H1 (cell line): ENCODE data around the gene CCDC8. TPM values are rescaled to one million over a fixed set of nuclear protein-coding genes. Genes with fewer than 3 reads are reported as not detected.

Experiments used
- JUND ChIP-seq: IDR thresholded peaks from 2 replicates; pipeline ENCODE4 v1.6.1; 2011; ENCODE audit warnings: mild to moderate bottlenecking, improper control_type of control experiment, low read length
- POLR2AphosphoS5 ChIP-seq: IDR thresholded peaks from 2 replicates; pipeline ENCODE4 v1.6.1; 2011; ENCODE audit warnings: low read depth, low read length
- polyA plus RNA-seq, 7 experiments: library from polyadenylated mRNA; depleted of rRNA in 3 of 7; stranded (reverse) in 5 of 7; unstranded in 2 of 7; fragments of >200 nt in 5 of 7; fragments of 200-250 nt in 2 of 7; gene quantifications; 1 replicate in 5 of 7; 2 replicates in 1 of 7; 4 replicates in 1 of 7; pipeline versions ENCODE4 v1.2.1 to v1.2.3, GENCODE V29; 2011 to 2013; ENCODE audit warnings: missing spikeins in 2 of 7, mixed read lengths in 2 of 7
- total RNA-seq: library from RNA; stranded (reverse); fragmentation: NEBNext Ultra II Directional; extraction: Animal tissue kit (Norgen Biotek cat#: 25700); gene quantifications from 2 replicates; pipeline ENCODE4 v1.2.1, GENCODE V29; 2021
- TF ChIP-seq, protein P1 (sequence below): fragments of 300-600 bp; sonication (generic); IDR thresholded peaks from 2 replicates; pipeline ENCODE4 v1.7.1; 2012; ENCODE audit warnings: low read length, moderate library complexity, mild to moderate bottlenecking, inconsistent platforms; ENCODE audit not compliant: insufficient replicate concordance

Gene CCDC8
- total and polyA plus RNA-seq, 2 of the 8 experiments (the other 6 are each of a cell fraction or from before 2014, with no cell fraction given): 4.9 to 13.6 TPM

DNA sequence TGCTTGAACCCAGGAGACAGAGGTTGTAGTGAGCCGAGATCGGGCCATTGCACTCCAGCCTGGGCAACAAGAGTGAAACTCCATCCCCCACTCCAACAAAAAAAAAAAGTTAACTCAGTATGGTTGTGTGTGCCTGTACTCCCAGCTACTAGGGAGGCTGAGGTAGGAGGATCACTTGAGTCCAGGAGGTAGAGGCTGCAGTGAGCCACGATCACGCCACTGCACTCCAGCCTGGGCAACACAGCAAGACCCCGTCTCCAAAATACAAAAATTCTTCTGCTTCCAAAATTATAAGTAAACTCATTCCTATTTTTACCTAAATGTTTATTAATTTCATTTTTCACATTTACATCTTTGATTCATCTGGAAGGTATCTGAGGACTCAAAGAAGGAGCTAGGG lies 43.6 kb upstream of the CCDC8 start (continued):
- TF ChIP-seq, protein P1, sequence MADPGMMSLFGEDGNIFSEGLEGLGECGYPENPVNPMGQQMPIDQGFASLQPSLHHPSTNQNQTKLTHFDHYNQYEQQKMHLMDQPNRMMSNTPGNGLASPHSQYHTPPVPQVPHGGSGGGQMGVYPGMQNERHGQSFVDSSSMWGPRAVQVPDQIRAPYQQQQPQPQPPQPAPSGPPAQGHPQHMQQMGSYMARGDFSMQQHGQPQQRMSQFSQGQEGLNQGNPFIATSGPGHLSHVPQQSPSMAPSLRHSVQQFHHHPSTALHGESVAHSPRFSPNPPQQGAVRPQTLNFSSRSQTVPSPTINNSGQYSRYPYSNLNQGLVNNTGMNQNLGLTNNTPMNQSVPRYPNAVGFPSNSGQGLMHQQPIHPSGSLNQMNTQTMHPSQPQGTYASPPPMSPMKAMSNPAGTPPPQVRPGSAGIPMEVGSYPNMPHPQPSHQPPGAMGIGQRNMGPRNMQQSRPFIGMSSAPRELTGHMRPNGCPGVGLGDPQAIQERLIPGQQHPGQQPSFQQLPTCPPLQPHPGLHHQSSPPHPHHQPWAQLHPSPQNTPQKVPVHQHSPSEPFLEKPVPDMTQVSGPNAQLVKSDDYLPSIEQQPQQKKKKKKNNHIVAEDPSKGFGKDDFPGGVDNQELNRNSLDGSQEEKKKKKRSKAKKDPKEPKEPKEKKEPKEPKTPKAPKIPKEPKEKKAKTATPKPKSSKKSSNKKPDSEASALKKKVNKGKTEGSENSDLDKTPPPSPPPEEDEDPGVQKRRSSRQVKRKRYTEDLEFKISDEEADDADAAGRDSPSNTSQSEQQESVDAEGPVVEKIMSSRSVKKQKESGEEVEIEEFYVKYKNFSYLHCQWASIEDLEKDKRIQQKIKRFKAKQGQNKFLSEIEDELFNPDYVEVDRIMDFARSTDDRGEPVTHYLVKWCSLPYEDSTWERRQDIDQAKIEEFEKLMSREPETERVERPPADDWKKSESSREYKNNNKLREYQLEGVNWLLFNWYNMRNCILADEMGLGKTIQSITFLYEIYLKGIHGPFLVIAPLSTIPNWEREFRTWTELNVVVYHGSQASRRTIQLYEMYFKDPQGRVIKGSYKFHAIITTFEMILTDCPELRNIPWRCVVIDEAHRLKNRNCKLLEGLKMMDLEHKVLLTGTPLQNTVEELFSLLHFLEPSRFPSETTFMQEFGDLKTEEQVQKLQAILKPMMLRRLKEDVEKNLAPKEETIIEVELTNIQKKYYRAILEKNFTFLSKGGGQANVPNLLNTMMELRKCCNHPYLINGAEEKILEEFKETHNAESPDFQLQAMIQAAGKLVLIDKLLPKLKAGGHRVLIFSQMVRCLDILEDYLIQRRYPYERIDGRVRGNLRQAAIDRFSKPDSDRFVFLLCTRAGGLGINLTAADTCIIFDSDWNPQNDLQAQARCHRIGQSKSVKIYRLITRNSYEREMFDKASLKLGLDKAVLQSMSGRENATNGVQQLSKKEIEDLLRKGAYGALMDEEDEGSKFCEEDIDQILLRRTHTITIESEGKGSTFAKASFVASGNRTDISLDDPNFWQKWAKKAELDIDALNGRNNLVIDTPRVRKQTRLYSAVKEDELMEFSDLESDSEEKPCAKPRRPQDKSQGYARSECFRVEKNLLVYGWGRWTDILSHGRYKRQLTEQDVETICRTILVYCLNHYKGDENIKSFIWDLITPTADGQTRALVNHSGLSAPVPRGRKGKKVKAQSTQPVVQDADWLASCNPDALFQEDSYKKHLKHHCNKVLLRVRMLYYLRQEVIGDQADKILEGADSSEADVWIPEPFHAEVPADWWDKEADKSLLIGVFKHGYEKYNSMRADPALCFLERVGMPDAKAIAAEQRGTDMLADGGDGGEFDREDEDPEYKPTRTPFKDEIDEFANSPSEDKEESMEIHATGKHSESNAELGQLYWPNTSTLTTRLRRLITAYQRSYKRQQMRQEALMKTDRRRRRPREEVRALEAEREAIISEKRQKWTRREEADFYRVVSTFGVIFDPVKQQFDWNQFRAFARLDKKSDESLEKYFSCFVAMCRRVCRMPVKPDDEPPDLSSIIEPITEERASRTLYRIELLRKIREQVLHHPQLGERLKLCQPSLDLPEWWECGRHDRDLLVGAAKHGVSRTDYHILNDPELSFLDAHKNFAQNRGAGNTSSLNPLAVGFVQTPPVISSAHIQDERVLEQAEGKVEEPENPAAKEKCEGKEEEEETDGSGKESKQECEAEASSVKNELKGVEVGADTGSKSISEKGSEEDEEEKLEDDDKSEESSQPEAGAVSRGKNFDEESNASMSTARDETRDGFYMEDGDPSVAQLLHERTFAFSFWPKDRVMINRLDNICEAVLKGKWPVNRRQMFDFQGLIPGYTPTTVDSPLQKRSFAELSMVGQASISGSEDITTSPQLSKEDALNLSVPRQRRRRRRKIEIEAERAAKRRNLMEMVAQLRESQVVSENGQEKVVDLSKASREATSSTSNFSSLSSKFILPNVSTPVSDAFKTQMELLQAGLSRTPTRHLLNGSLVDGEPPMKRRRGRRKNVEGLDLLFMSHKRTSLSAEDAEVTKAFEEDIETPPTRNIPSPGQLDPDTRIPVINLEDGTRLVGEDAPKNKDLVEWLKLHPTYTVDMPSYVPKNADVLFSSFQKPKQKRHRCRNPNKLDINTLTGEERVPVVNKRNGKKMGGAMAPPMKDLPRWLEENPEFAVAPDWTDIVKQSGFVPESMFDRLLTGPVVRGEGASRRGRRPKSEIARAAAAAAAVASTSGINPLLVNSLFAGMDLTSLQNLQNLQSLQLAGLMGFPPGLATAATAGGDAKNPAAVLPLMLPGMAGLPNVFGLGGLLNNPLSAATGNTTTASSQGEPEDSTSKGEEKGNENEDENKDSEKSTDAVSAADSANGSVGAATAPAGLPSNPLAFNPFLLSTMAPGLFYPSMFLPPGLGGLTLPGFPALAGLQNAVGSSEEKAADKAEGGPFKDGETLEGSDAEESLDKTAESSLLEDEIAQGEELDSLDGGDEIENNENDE: no peak
- TF ChIP-seq POLR2AphosphoS5 (no peak), JUND (no peak)
